A549 (cell line): Measurements from ENCODE around the gene ATAD1. TPM values are rescaled to one million over a fixed set of nuclear protein-coding genes. Genes with fewer than 3 reads are reported as not detected.

ENCODE experiments used
- ATAC-seq, 2 experiments: fragments of 200-7000 bp in 1 of 2; fragments of >200 bp in 1 of 2; cut with Nextera tagmentation in 1 of 2; cut with Tn5 transposase in 1 of 2; 3 replicates each; pipeline versions ENCODE4 v1.8.0 to v1.9.1; 2018 to 2020; ENCODE audit warnings: mild to moderate bottlenecking in 1 of 2, moderate library complexity in 1 of 2
- CTCF ChIA-PET: fragments of 300-600 bp; sonication (Branson Sonifier 250); formaldehyde crosslinking; extraction: SDS; loops from one replicate; lab custom pipeline; 2021; ENCODE audit warnings: antibody characterized with exemption, inconsistent platforms; lab: Yijun Ruan, JAX
- POLR2A ChIA-PET: fragments of 350-600 bp; formaldehyde crosslinking; extraction: SDS; loops from one replicate; lab custom pipeline; 2021; ENCODE audit warnings: antibody characterized with exemption, inconsistent platforms; lab: Yijun Ruan, JAX
- DNase-seq, 2 experiments: peaks; one replicate each; pipeline versions ENCODE4 v3.0.0 to v3.0.0-alpha.2; 2011 to 2016; ENCODE audit warnings: low read depth in 1 of 2, low spot score in 1 of 2
- FAIRE-seq: peaks from 2 replicates; lab custom pipeline; 2011; peaks lifted over from hg19 to GRCh38; lab: Jason Lieb, UNC
- H3K27ac ChIP-seq, 2 experiments: fragments of >200 bp; sonication (Bioruptor Twin); formaldehyde crosslinking; 3 replicates each; pipeline ENCODE4 v1.5.1; 2016 to 2017
- H3K4me1 ChIP-seq: fragments of >200 bp; sonication (Bioruptor Twin); formaldehyde crosslinking; 3 replicates; pipeline ENCODE4 v1.6.1; 2016
- H3K4me2 ChIP-seq: fragments of >200 bp; sonication (Bioruptor Twin); formaldehyde crosslinking; 3 replicates; pipeline ENCODE4 v1.6.1; 2016
- H3K4me3 ChIP-seq: fragments of >200 bp; sonication (Bioruptor Twin); formaldehyde crosslinking; 3 replicates; pipeline ENCODE4 v1.5.1; 2016
- H3K9me3 ChIP-seq: fragments of >200 bp; sonication (Bioruptor Twin); formaldehyde crosslinking; 3 replicates; pipeline ENCODE4 v1.6.1; 2016
- BHLHE40 ChIP-seq: IDR thresholded peaks from 2 replicates; pipeline ENCODE4 v1.6.1; 2012; ENCODE audit warnings: low read depth, low read length, inconsistent platforms
- CBX2 ChIP-seq: fragments of 200-600 bp; sonication (generic); IDR thresholded peaks from 2 replicates; pipeline ENCODE4 v1.6.1; 2016; ENCODE audit warnings: low read depth, mild to moderate bottlenecking, borderline replicate concordance
- CBX8 ChIP-seq: fragments of 200-600 bp; sonication (generic); IDR thresholded peaks from 2 replicates; pipeline ENCODE4 v1.6.1; 2016
- CEBPB ChIP-seq, 2 experiments: fragments of >200 bp in 1 of 2; sonication (Bioruptor Twin) in 1 of 2; formaldehyde crosslinking in 1 of 2; IDR thresholded peaks; 2 replicates each; pipeline ENCODE4 v1.6.1; 2012 to 2016
- EHMT2 ChIP-seq: fragments of 200-600 bp; sonication (generic); IDR thresholded peaks from 2 replicates; pipeline ENCODE4 v1.6.1; 2016; ENCODE audit warnings: antibody characterized with exemption, low read depth, mild to moderate bottlenecking, moderate library complexity
- FOSB ChIP-seq: fragments of 250-450 bp; sonication (Bioruptor Pico); IDR thresholded peaks from 2 replicates; pipeline ENCODE4 v1.5.0; 2020; ENCODE audit warnings: mild to moderate bottlenecking, moderate library complexity
- FOSL2 ChIP-seq, 2 experiments: fragments of 450-650 bp in 1 of 2; fragments of >200 bp in 1 of 2; sonication (Bioruptor Twin) in 1 of 2; formaldehyde crosslinking; IDR thresholded peaks; 2 replicates each; pipeline versions ENCODE4 v1.5.0 to v1.6.1; 2016 to 2020; ENCODE audit warnings: mild to moderate bottlenecking in 1 of 2, moderate library complexity in 1 of 2
- FOXS1 ChIP-seq: fragments of 250-450 bp; sonication (Bioruptor Pico); IDR thresholded peaks from 2 replicates; pipeline ENCODE4 v1.5.0; 2020; ENCODE audit warnings: mild to moderate bottlenecking, moderate library complexity
- JUN ChIP-seq, 2 experiments: fragments of >200 bp; sonication (Bioruptor Twin); formaldehyde crosslinking; IDR thresholded peaks; 2 replicates in 1 of 2; 3 replicates in 1 of 2; pipeline ENCODE4 v1.6.1; 2016 to 2017
- KDM1A ChIP-seq: fragments of 200-600 bp; sonication (generic); IDR thresholded peaks from 2 replicates; pipeline ENCODE4 v1.6.1; 2016; ENCODE audit warnings: low read depth, mild to moderate bottlenecking
- KDM5A ChIP-seq: fragments of 200-600 bp; sonication (generic); IDR thresholded peaks from 2 replicates; pipeline ENCODE4 v1.6.1; 2016; ENCODE audit warnings: antibody characterized with exemption, mild to moderate bottlenecking
- NFE2L2 ChIP-seq: fragments of 150-350 bp; conservative IDR thresholded peaks from 2 replicates; pipeline ENCODE4 v1.6.1; 2014; ENCODE audit warnings: low read length
- NPAS2 ChIP-seq: fragments of 250-450 bp; sonication (Bioruptor Pico); IDR thresholded peaks from 2 replicates; pipeline ENCODE4 v1.8.0; 2022; ENCODE audit warnings: mild to moderate bottlenecking, moderate library complexity, borderline replicate concordance
- PHF8 ChIP-seq: fragments of 200-600 bp; sonication (generic); IDR thresholded peaks from 2 replicates; pipeline ENCODE4 v1.6.1; 2016; ENCODE audit warnings: low read depth, mild to moderate bottlenecking, antibody characterized with exemption, moderate library complexity, borderline replicate concordance
- RARB ChIP-seq: fragments of 250-450 bp; sonication (Bioruptor Pico); IDR thresholded peaks from 2 replicates; pipeline ENCODE4 v1.8.0; 2021; ENCODE audit warnings: mild to moderate bottlenecking, moderate library complexity
- RCOR1 ChIP-seq: fragments of 150-350 bp; IDR thresholded peaks from 2 replicates; pipeline ENCODE4 v1.6.1; 2014; ENCODE audit warnings: antibody characterized with exemption, low read length, low read depth
- RFX5 ChIP-seq: fragments of 450-650 bp; IDR thresholded peaks from 2 replicates; pipeline ENCODE4 v1.7.1; 2014; ENCODE audit warnings: antibody characterized with exemption, mild to moderate bottlenecking, moderate library complexity
- RNF2 ChIP-seq: fragments of 200-600 bp; sonication (generic); IDR thresholded peaks from 2 replicates; pipeline ENCODE4 v1.6.1; 2016; ENCODE audit warnings: low read depth, mild to moderate bottlenecking, antibody characterized with exemption, moderate library complexity, borderline replicate concordance
- SMC3 ChIP-seq: fragments of >200 bp; sonication (Bioruptor Twin); formaldehyde crosslinking; IDR thresholded peaks from 3 replicates; pipeline ENCODE4 v1.6.1; 2018; ENCODE audit warnings: inconsistent platforms
- TFCP2L1 ChIP-seq: fragments of 250-450 bp; sonication (Bioruptor Pico); IDR thresholded peaks from 2 replicates; pipeline ENCODE4 v1.5.0; 2021; ENCODE audit warnings: mild to moderate bottlenecking
- TP53 ChIP-seq: fragments of 250-450 bp; sonication (Bioruptor Pico); IDR thresholded peaks from 2 replicates; pipeline ENCODE4 v1.5.0; 2021; ENCODE audit warnings: mild to moderate bottlenecking, moderate library complexity
- ZNF302 ChIP-seq: fragments of 250-450 bp; sonication (Bioruptor Pico); IDR thresholded peaks from 2 replicates; pipeline ENCODE4 v1.9.0; 2021; ENCODE audit warnings: inconsistent platforms, mild to moderate bottlenecking, moderate library complexity
- ZSCAN20 ChIP-seq: fragments of 250-450 bp; sonication (Bioruptor Pico); IDR thresholded peaks from 2 replicates; pipeline ENCODE4 v1.8.0; 2022; ENCODE audit warnings: mild to moderate bottlenecking, moderate library complexity
- WGBS: methylation state at CpG from one replicate; pipeline ENCODE4 v1.1.6; 2017; ENCODE audit errors: missing lambda C conversion rate; 5-methylcytosine and 5-hydroxymethylcytosine counted together
- polyA plus RNA-seq, 4 experiments: library from polyadenylated mRNA; depleted of rRNA in 3 of 4; stranded (reverse); fragments of >200 nt; fragmentation: RNase III in 1 of 4; extraction: RNeasy Plus Mini Kit Qiagen cat#74134 plus additional on column Dnase treatment in 1 of 4; gene quantifications; 2 replicates in 3 of 4; 3 replicates in 1 of 4; pipeline ENCODE4 v1.2.3, GENCODE V29; 2011 to 2017
- TF ChIP-seq, protein P1 (sequence below): fragments of 150-350 bp; IDR thresholded peaks from 2 replicates; pipeline ENCODE4 v1.6.1; 2014; ENCODE audit warnings: low read depth, mild to moderate bottlenecking, low read length
- TF ChIP-seq, protein P2 (sequence below): IDR thresholded peaks from 2 replicates; pipeline ENCODE4 v1.6.1; 2012
- TF ChIP-seq, protein P3 (sequence below): fragments of >200 bp; sonication (Bioruptor Twin); formaldehyde crosslinking; IDR thresholded peaks from 2 replicates; pipeline ENCODE4 v1.6.1; 2016
- TF ChIP-seq, protein P4 (sequence below): fragments of >200 bp; sonication (Bioruptor Twin); formaldehyde crosslinking; IDR thresholded peaks from 3 replicates; pipeline ENCODE4 v1.6.1; 2016

ATAD1 gene
- polyA plus RNA-seq, 2 of the 4 experiments (the other 2 are of a cell fraction) = 32.3 to 94.8 TPM

DNA sequence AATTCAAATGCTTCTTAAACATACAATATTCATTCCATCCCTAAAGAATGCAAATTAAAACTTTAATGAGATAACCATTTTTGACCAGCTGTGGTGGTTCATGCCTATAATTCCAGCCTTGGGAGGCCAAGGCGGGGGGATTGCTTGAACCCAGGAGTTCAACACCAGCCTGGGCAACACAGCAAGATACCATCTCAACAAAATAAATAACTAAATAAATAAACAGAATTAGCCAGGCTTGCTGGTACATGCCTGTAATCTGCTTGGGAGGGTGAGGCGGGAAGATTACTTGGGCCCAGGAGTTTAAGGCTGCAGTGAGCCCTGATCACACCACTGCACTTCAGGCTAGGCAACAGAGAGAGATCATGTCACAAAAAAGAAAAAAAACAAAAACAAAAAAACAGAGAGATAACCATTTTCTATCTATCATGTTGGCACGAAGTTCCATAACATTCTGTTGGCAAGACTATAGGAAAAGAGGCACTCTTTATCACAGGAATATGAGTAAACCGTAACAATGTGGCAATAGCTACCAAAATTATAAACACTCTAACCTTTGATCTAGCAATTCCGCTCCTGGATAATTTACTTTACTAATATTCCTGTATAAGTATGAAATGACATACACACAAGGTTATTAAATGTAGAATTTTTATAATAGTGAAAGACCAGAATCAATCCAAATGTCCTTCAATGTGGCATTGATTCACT, 52.2 kb downstream of the ATAD1 start:
- TF ChIP-seq ZSCAN20 (CRISPR knock-in tag) = no peak
- TF ChIP-seq CBX8 = no peak
- no peak for TF ChIP-seq RCOR1
- no peak for TF ChIP-seq PHF8
- TF ChIP-seq, protein P1, sequence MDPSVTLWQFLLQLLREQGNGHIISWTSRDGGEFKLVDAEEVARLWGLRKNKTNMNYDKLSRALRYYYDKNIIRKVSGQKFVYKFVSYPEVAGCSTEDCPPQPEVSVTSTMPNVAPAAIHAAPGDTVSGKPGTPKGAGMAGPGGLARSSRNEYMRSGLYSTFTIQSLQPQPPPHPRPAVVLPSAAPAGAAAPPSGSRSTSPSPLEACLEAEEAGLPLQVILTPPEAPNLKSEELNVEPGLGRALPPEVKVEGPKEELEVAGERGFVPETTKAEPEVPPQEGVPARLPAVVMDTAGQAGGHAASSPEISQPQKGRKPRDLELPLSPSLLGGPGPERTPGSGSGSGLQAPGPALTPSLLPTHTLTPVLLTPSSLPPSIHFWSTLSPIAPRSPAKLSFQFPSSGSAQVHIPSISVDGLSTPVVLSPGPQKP = no peak
- no peak for TF ChIP-seq SMC3
- no peak for TF ChIP-seq TP53 (CRISPR knock-in tag)
- no peak for TF ChIP-seq RARB
- TF ChIP-seq RNF2 = no peak
- no peak for TF ChIP-seq FOXS1 (CRISPR knock-in tag)
- TF ChIP-seq, protein P2, sequence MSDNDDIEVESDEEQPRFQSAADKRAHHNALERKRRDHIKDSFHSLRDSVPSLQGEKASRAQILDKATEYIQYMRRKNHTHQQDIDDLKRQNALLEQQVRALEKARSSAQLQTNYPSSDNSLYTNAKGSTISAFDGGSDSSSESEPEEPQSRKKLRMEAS = no peak
- no peak for TF ChIP-seq KDM5A
- TF ChIP-seq BHLHE40 = no peak
- no peak for TF ChIP-seq EHMT2
- TF ChIP-seq KDM1A = no peak
- TF ChIP-seq, protein P3, sequence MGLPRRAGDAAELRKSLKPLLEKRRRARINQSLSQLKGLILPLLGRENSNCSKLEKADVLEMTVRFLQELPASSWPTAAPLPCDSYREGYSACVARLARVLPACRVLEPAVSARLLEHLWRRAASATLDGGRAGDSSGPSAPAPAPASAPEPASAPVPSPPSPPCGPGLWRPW = no peak
- TF ChIP-seq RFX5 = no peak
- WGBS = 95% methylated on average over 5 of the region's 5 CpGs
- no peak for DNase-seq
- H3K4me1 ChIP-seq = peaks cover 35% of the 10 kb centered on the region
- no peak for ATAC-seq
- ChIA-PET POLR2A (no interaction called here), CTCF (no interaction called here)
- H3K9me3 ChIP-seq = no peaks in the 10 kb centered on the region
- H3K4me3 ChIP-seq = no peak overlapping the region
- FAIRE-seq = no peak
- no peak overlapping the region for H3K27ac ChIP-seq
- H3K4me2 ChIP-seq = no peak overlapping the region

DNA sequence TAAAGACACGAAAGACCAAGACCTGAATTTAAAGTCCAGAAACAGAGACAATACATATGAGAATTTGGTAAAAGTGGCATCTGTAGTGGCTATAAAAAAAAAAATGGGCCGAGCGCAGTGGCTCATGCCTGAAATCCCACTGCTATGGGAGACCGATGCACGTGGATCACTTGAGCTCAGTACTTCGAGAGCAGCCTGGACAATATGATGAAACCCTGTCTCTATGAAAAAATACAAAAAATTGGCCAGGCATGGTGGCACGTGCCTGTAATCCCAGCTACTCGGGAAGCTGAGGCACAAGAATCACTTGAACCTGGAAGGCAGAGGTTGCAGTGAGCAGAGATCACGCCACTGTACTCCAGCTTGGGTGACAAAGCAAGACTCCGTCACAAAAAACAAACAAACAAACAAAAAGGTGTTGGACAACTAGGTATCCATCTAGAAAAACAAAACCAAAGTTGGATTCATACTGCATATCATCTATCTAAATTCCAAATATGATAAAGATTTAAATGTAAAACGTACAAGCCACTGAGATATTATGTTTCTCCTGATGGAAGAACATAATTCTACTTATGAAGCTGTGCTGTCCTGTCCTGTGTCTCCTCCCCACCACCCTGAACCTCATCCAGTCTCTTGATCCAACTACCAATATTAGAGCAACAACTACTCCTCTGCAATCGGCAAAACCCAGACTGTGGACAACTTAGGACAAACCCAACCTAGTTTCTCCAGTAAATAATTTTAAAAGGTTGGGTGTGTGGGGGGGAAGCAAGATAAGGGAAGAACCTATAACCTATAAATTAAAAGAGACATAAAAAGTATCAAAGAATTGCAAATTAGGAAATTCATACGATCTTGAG, 53.7 kb downstream of the ATAD1 start:
- 91% methylated on average over 13 of the region's 13 CpGs for WGBS
- no peak overlapping the region for H3K4me3 ChIP-seq
- CTCF ChIA-PET = interaction anchor here (1.2 kb wide), 1 partner anchor 11 kb away, joined by 3 read pairs; no protein-coding TSS in a partner anchor
- POLR2A ChIA-PET = no interaction called here
- H3K4me2 ChIP-seq = no peak overlapping the region
- no peaks in the 10 kb centered on the region for H3K9me3 ChIP-seq
- no peak for FAIRE-seq
- TF ChIP-seq KDM5A (no peak), FOSB (CRISPR knock-in tag) (no peak), CEBPB (IDR thresholded peaks at IDR 0.05) (no peak), RARB (no peak), ZNF302 (no peak), NFE2L2 (no peak), BHLHE40 (no peak), TFCP2L1 (CRISPR knock-in tag) (no peak), RCOR1 (no peak), NPAS2 (CRISPR knock-in tag) (no peak), EHMT2 (no peak), RFX5 (no peak), JUN (IDR thresholded peaks at IDR 0.05) (no peak), ZSCAN20 (CRISPR knock-in tag) (no peak), FOSL2 (IDR thresholded peaks at IDR 0.05) (no peak), FOSL2 (CRISPR knock-in tag; IDR thresholded peaks at IDR 0.05) (no peak), SMC3 (no peak), PHF8 (no peak), CBX2 (no peak)
- TF ChIP-seq, protein P4, sequence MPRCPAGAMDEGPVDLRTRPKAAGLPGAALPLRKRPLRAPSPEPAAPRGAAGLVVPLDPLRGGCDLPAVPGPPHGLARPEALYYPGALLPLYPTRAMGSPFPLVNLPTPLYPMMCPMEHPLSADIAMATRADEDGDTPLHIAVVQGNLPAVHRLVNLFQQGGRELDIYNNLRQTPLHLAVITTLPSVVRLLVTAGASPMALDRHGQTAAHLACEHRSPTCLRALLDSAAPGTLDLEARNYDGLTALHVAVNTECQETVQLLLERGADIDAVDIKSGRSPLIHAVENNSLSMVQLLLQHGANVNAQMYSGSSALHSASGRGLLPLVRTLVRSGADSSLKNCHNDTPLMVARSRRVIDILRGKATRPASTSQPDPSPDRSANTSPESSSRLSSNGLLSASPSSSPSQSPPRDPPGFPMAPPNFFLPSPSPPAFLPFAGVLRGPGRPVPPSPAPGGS = no peak
- TF ChIP-seq, all 56 proteins: peak for 0
- DNase-seq = no peak
- no peak overlapping the region for H3K27ac ChIP-seq
- H3K4me1 ChIP-seq = peaks cover 28% of the 10 kb centered on the region
- no peak for ATAC-seq
